Esophagus squamous epithelium (tissue), 4 donors: ENCODE results near the gene THAP4.

Experiments used
- POLR2A ChIP-seq, 4 donors: fragments of 450-650 bp; IDR thresholded peaks; one replicate each; pipeline ENCODE4 v1.6.1; 2017; ENCODE audit warnings: antibody characterized with exemption in 4 of 4, mild to moderate bottlenecking in 4 of 4, moderate library complexity in 3 of 4
- TF ChIP-seq, protein P1 (sequence below), 6 experiments: fragments of 450-650 bp in 4 of 6; fragments of 200-600 bp in 2 of 6; sonication (generic) in 2 of 6; IDR thresholded peaks; one replicate each; pipeline ENCODE4 v1.5.1; 2016 to 2019; ENCODE audit warnings: antibody characterized with exemption in 6 of 6, mild to moderate bottlenecking in 4 of 6, moderate library complexity in 4 of 6

DNA sequence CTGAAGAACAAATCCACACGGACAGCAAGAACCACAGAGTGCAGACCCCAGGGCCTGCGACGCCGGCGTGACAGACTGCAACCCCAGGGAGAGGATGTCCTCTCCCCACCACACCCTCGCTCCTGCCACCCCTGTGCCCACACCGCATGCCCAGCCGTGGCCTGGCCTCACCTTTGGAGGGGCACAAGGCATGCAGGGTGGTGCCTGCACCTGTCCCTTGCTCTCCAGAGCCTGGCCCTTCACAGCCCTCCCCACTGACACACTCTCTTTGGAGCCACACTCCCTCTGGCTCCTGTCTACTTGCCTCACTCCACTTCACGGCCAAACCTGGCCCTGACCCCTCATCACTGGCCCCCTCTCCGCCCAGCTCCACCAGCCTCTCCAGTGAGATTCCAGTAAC, 9.3 kb downstream of the THAP4 start:
- TF ChIP-seq, protein P1, sequence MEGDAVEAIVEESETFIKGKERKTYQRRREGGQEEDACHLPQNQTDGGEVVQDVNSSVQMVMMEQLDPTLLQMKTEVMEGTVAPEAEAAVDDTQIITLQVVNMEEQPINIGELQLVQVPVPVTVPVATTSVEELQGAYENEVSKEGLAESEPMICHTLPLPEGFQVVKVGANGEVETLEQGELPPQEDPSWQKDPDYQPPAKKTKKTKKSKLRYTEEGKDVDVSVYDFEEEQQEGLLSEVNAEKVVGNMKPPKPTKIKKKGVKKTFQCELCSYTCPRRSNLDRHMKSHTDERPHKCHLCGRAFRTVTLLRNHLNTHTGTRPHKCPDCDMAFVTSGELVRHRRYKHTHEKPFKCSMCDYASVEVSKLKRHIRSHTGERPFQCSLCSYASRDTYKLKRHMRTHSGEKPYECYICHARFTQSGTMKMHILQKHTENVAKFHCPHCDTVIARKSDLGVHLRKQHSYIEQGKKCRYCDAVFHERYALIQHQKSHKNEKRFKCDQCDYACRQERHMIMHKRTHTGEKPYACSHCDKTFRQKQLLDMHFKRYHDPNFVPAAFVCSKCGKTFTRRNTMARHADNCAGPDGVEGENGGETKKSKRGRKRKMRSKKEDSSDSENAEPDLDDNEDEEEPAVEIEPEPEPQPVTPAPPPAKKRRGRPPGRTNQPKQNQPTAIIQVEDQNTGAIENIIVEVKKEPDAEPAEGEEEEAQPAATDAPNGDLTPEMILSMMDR (IDR thresholded peaks at IDR 0.05) = no peak
- TF ChIP-seq POLR2A (IDR thresholded peaks at IDR 0.05) = no peak
